Measurements from ENCODE around the gene ME3. TPM values are rescaled to one million over a fixed set of nuclear protein-coding genes. Genes with fewer than 3 reads are reported as not detected.
"Not testable (repeated sequence)": the region's sequence is repeated elsewhere in the genome, so short reads cannot be mapped to it uniquely, and the experiment has no call there.

The ME3 gene
- total RNA-seq, 1 donor from 2014 or later: 28.5 TPM

DNA sequence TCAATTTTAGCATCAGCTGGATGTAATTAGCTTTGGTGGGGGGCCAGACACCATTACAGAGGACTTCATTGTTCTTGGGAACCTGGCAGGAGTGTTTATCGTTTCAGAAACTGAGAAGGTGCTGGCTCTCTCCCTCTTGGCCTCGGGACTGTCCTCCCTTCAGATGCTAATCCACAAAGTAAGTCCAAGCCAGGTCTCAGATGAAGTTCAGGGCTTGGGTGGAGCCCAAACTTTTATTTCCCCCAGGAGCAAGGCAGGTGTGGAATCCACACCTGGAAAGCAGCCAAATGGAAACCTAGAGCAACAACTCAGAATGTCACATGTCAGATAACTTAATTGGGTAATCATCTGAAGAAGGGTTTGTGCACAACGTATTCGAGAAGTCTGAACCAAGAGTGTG is 119.2 kb downstream of the ME3 start:
- Histone ChIP-seq H3K36me3 (no peaks in the 10 kb centered on the region), H3K27ac (no peak overlapping the region), H3K27me3 (no peaks in the 10 kb centered on the region), H3K4me3 (no peak overlapping the region), H3K4me1 (peaks cover 57% of the 10 kb centered on the region), H3K9me3 (no peaks in the 10 kb centered on the region)
- TF ChIP-seq POLR2A (IDR thresholded peaks at IDR 0.05) (no peak), POLR2AphosphoS5 (IDR thresholded peaks at IDR 0.05; ENCODE audit: insufficient read depth in 1 of 2, low read depth in 1 of 2) (no peak)
- TF ChIP-seq, protein P1, sequence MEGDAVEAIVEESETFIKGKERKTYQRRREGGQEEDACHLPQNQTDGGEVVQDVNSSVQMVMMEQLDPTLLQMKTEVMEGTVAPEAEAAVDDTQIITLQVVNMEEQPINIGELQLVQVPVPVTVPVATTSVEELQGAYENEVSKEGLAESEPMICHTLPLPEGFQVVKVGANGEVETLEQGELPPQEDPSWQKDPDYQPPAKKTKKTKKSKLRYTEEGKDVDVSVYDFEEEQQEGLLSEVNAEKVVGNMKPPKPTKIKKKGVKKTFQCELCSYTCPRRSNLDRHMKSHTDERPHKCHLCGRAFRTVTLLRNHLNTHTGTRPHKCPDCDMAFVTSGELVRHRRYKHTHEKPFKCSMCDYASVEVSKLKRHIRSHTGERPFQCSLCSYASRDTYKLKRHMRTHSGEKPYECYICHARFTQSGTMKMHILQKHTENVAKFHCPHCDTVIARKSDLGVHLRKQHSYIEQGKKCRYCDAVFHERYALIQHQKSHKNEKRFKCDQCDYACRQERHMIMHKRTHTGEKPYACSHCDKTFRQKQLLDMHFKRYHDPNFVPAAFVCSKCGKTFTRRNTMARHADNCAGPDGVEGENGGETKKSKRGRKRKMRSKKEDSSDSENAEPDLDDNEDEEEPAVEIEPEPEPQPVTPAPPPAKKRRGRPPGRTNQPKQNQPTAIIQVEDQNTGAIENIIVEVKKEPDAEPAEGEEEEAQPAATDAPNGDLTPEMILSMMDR (IDR thresholded peaks at IDR 0.05): no peak
- no peak for DNase-seq (ENCODE audit: extremely low spot score in 2 of 2)
- intact Hi-C loops (cut with DNase I): no loop called here

DNA sequence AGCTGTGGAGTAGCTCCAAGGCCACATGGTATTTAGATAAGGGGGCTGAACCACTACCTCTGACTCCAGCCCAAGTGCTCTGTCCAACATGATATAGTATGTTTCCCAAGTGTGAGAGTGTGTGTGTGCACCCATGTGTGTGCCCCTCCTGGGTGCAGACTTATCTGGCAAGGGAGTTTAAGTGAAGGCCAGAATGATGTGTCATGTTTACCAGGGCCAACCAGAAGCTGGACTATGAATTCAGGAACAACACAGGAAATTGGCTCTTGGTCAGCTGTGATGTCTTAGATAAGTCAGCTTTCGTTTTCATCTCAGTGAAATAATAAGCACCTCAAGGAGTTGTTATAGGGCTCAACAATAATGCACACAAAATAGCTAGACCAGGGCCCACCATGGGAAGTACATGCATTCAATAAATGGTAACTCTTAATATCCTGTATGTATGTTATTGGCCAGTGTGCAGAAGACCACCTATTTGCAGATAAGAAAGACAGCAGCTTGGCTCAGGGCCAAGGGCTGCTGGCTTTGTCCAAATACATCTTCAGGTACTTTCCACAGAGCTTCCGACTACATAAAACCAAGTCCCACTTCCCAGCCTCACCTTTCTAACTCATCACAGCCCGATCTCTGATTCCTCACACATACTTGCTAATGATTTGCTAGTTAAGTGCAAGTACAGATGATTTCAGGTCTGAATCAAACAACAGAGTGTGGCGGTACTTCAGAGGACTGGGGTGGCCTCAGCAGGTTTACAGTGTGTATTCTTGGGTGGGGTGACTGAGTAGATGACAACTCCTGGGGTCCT is 120.9 kb downstream of the ME3 start:
- intact Hi-C loops (cut with DNase I): no loop called here

DNA sequence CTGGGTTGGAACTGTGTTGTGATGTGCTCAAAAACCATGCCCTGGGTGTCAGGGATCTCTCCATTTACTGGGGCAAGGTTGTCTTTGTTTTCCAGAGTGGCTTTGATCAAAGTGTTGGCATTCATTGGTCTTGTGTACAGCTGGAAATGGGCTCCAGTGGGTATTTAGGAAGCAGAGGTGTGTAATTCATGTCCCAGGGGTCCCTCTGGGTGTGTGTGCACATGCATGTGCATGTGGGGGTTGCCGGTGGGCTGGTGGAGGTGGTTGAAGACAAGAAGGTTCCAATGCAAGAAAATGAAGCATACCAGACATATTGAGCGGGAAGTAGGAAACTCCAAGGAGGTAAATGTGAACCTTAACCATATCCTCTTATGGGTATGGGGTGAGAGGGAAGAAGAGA is 121.7 kb downstream of the ME3 start:
- Histone ChIP-seq H3K4me1 (peaks cover 46% of the 10 kb centered on the region), H3K4me3 (no peak overlapping the region), H3K27ac (peak overlapping the region; percentile 66), H3K36me3 (no peaks in the 10 kb centered on the region), H3K27me3 (no peaks in the 10 kb centered on the region), H3K9me3 (no peaks in the 10 kb centered on the region)
- TF ChIP-seq POLR2AphosphoS5 (IDR thresholded peaks at IDR 0.05; ENCODE audit: insufficient read depth in 1 of 2, low read depth in 1 of 2) (no peak), POLR2A (IDR thresholded peaks at IDR 0.05) (no peak)
- TF ChIP-seq, protein P1 (IDR thresholded peaks at IDR 0.05): no peak
- DNase-seq (ENCODE audit: extremely low spot score in 2 of 2): peak in 1 of 2 donors; percentile 72
- intact Hi-C loops (cut with DNase I): no loop called here

More for the DNA sequence above, 120.9 kb downstream of the ME3 start:
- Histone ChIP-seq H3K9me3 (no peaks in the 10 kb centered on the region), H3K4me1 (peaks cover 51% of the 10 kb centered on the region), H3K27me3 (no peaks in the 10 kb centered on the region), H3K4me3 (no peak overlapping the region), H3K36me3 (no peaks in the 10 kb centered on the region), H3K27ac (peak overlapping the region; percentile 72)
- peak in 1 of 2 donors; percentile 67 for DNase-seq (ENCODE audit: extremely low spot score in 2 of 2)
- peak in 1 of 2 donors; percentile 52 for TF ChIP-seq POLR2AphosphoS5 (IDR thresholded peaks at IDR 0.05; ENCODE audit: insufficient read depth in 1 of 2, low read depth in 1 of 2)
- TF ChIP-seq POLR2A (IDR thresholded peaks at IDR 0.05): no peak

DNA sequence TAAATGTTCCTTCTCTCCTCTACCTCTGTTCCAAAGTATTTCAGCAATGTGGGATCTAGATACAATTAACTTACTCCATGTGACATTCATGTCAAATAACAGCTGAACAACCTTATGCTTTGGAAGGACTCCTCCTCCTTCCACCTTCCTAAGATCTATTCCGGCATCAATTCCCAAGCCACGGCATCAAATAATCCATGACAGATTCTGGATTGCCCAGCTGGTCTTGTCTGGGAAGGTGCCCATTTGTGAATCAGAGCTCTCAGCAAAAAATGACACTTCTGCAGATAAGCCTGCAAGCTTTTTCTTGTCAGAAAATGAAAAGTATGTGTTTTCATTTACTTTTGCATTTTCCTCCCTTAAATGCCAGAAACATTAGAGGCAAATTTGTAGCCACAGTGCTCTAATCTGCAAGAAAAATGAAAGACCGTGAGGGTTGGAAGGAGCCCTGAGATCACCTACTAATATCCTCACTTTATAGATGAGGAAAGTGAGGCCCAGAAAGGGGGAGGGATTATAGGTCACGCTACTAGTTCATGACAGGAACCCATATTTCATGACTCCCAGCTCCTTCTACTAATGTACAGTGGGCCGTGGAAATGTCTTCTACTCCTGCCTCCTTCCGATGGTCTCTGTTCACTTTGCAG is 124.0 kb downstream of the ME3 start:
- intact Hi-C loops (cut with DNase I): no loop called here
- no peak for TF ChIP-seq POLR2A (IDR thresholded peaks at IDR 0.05)
- TF ChIP-seq, protein P1 (IDR thresholded peaks at IDR 0.05): no peak
- no peak for TF ChIP-seq POLR2AphosphoS5 (IDR thresholded peaks at IDR 0.05; ENCODE audit: insufficient read depth in 1 of 2, low read depth in 1 of 2)
- H3K27ac ChIP-seq: peak overlapping the region; percentile 66
- H3K4me1 ChIP-seq: peaks cover 51% of the 10 kb centered on the region
- DNase-seq (ENCODE audit: extremely low spot score in 2 of 2): no peak
- no peaks in the 10 kb centered on the region for H3K36me3 ChIP-seq
- H3K9me3 ChIP-seq: no peaks in the 10 kb centered on the region
- H3K4me3 ChIP-seq: no peak overlapping the region
- H3K27me3 ChIP-seq: no peaks in the 10 kb centered on the region

DNA sequence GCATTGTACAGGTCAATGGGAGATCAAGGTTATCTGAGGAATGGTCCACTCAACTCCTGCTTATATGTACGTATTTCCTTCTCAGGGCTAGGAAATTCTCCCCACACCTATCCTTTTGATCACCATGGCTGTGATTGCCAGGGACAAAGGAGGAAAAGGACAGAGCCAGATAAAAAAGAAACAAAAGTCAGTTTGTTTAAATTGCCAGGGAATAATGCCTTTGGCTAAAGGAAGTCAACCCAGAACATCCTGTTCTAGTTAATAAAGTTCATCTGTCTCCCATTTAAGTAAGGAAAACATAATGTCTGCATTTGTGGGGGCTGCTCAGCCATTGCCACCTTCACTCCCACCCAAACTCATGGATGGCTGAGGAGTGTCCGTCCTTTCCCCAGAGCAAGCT is 124.7 kb downstream of the ME3 start:
- no peak overlapping the region for H3K4me3 ChIP-seq
- peaks cover 51% of the 10 kb centered on the region for H3K4me1 ChIP-seq
- intact Hi-C loops (cut with DNase I): no loop called here
- H3K9me3 ChIP-seq: no peaks in the 10 kb centered on the region
- H3K27me3 ChIP-seq: no peaks in the 10 kb centered on the region
- H3K27ac ChIP-seq: peak overlapping the region; percentile 66
- peak in 1 of 2 donors; percentile 77 for DNase-seq (ENCODE audit: extremely low spot score in 2 of 2)
- TF ChIP-seq POLR2A (IDR thresholded peaks at IDR 0.05) (no peak), POLR2AphosphoS5 (IDR thresholded peaks at IDR 0.05; ENCODE audit: insufficient read depth in 1 of 2, low read depth in 1 of 2) (peak in 1 of 2 donors; percentile 74)
- TF ChIP-seq, protein P1 (IDR thresholded peaks at IDR 0.05): no peak
- H3K36me3 ChIP-seq: no peaks in the 10 kb centered on the region

DNA sequence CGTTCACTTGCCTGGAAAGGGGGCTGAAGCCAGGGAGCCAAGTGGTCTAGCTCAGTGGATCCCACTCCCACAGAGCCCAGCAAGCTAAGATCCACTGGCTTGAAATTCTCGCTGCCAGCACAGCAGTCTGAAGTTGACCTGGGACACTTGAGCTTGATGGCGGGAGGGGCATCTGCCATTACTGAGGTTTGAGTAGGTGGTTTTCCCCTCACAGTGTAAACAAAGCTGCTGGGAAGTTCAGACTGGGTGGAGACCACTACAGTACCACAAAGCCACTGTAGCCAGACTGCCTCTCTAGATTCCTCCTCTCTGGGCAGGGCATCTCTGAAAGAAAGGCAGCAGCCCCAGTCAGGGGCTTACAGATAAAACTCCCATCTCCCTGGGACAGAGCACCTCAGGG is 131.1 kb downstream of the ME3 start:
- DNase-seq (ENCODE audit: extremely low spot score in 2 of 2); H3K4me3 ChIP-seq; H3K27ac ChIP-seq; H3K36me3 ChIP-seq; intact Hi-C loops (cut with DNase I); H3K27me3 ChIP-seq; H3K9me3 ChIP-seq; H3K4me1 ChIP-seq: not testable (repeated sequence)

All from vagina (tissue), 2 donors.